Activated CD4-positive, alpha-beta T cell treated with anti-CD3 and anti-CD28 coated beads, Interleukin-2, amount 10 ng/mL, durations not matched to agents 7 days and 5 days (primary cell): Measurements from ENCODE around the gene RNF220. TPM values are rescaled to one million over a fixed set of nuclear protein-coding genes. Genes with fewer than 3 reads are reported as not detected.

Source experiments
- CTCF ChIA-PET: fragments of 350-600 bp; sonication (Branson Sonifier 250); formaldehyde crosslinking; loops from one replicate; lab custom pipeline; 2021; ENCODE audit warnings: antibody characterized with exemption; lab: Charles Lee
- POLR2A ChIA-PET: fragments of 350-600 bp; sonication (Branson Sonifier 250); formaldehyde crosslinking; loops from one replicate; lab custom pipeline; 2021; ENCODE audit warnings: antibody characterized with exemption; lab: Charles Lee
- DNase-seq: peaks from one replicate; pipeline ENCODE4 v3.0.0-alpha.2; 2020
- H3K27ac Mint-ChIP-seq: one replicate; pipeline ENCODE4 v1.8.0; 2021; ENCODE audit warnings: mild to moderate bottlenecking, moderate library complexity, mixed read lengths
- H3K27me3 Mint-ChIP-seq: one replicate; pipeline ENCODE4 v1.8.0; 2021; ENCODE audit warnings: mixed read lengths
- H3K36me3 Mint-ChIP-seq: one replicate; pipeline ENCODE4 v1.8.0; 2021; ENCODE audit warnings: low read depth, mixed read lengths
- H3K4me1 Mint-ChIP-seq: one replicate; pipeline ENCODE4 v1.8.0; 2021; ENCODE audit warnings: mixed read lengths
- H3K4me3 Mint-ChIP-seq: one replicate; pipeline ENCODE4 v1.8.0; 2021; ENCODE audit warnings: mild to moderate bottlenecking, moderate library complexity, mixed read lengths
- H3K9me3 Mint-ChIP-seq: one replicate; pipeline ENCODE4 v1.8.0; 2021; ENCODE audit warnings: mixed read lengths
- total RNA-seq, 2 experiments: library from RNA; stranded (reverse); gene quantifications; one replicate each; pipeline ENCODE4 v1.2.3, GENCODE V29; 2021

RNF220 gene
- total RNA-seq, 2 experiments from 2014 or later = 82.9 to 88.4 TPM

GRCh38 chr1:44411861-44412260 is 6.8 kb downstream of the RNF220 start:
- Mint-ChIP-seq H3K4me1 (peaks cover 14% of the 10 kb centered on the region), H3K4me3 (no peak overlapping the region), H3K9me3 (no peaks in the 10 kb centered on the region), H3K27me3 (peaks cover 17% of the 10 kb centered on the region), H3K27ac (no peak overlapping the region), H3K36me3 (no peaks in the 10 kb centered on the region)
- POLR2A ChIA-PET = no interaction called here
- no peak for DNase-seq
- CTCF ChIA-PET = no interaction called here

- H3K4me3 Mint-ChIP-seq = no peak overlapping the region
- H3K27ac Mint-ChIP-seq = no peak overlapping the region
- DNase-seq = no peak
- no peaks in the 10 kb centered on the region for H3K9me3 Mint-ChIP-seq
- H3K27me3 Mint-ChIP-seq = peaks cover 21% of the 10 kb centered on the region
- H3K36me3 Mint-ChIP-seq = no peaks in the 10 kb centered on the region
- CTCF ChIA-PET = interaction anchor here (1.1 kb wide), 1 partner anchor 27 kb away, joined by 3 read pairs; no protein-coding TSS in a partner anchor
- H3K4me1 Mint-ChIP-seq = peaks cover 14% of the 10 kb centered on the region
- POLR2A ChIA-PET = no interaction called here
Measured at GRCh38 chr1:44412601-44413000, 7.5 kb downstream of the RNF220 start.

- ChIA-PET CTCF (interaction anchor here (1.1 kb wide), 1 partner anchor 26 kb away, joined by 3 read pairs; no protein-coding TSS in a partner anchor), POLR2A (no interaction called here)
- Mint-ChIP-seq H3K27me3 (peaks cover 28% of the 10 kb centered on the region), H3K9me3 (no peaks in the 10 kb centered on the region), H3K36me3 (no peaks in the 10 kb centered on the region), H3K4me3 (no peak overlapping the region), H3K27ac (no peak overlapping the region), H3K4me1 (peaks cover 10% of the 10 kb centered on the region)
- DNase-seq = no peak
Measured at GRCh38 chr1:44413740-44414139, 8.7 kb downstream of the RNF220 start.

GRCh38 chr1:44415013-44415412 is 10.0 kb downstream of the RNF220 start:
- DNase-seq = no peak
- Mint-ChIP-seq H3K4me3 (no peak overlapping the region), H3K9me3 (no peaks in the 10 kb centered on the region), H3K27me3 (peaks cover 37% of the 10 kb centered on the region), H3K4me1 (peaks cover 3% of the 10 kb centered on the region), H3K36me3 (no peaks in the 10 kb centered on the region), H3K27ac (no peak overlapping the region)
- POLR2A ChIA-PET = no interaction called here
- CTCF ChIA-PET = no interaction called here

- H3K4me3 Mint-ChIP-seq = no peak overlapping the region
- H3K36me3 Mint-ChIP-seq = no peaks in the 10 kb centered on the region
- ChIA-PET POLR2A (no interaction called here), CTCF (no interaction called here)
- no peak for DNase-seq
- peaks cover 3% of the 10 kb centered on the region for H3K4me1 Mint-ChIP-seq
- peaks cover 51% of the 10 kb centered on the region for H3K27me3 Mint-ChIP-seq
- no peak overlapping the region for H3K27ac Mint-ChIP-seq
- no peaks in the 10 kb centered on the region for H3K9me3 Mint-ChIP-seq
Measured at GRCh38 chr1:44416408-44416807, 11.4 kb downstream of the RNF220 start.

GRCh38 chr1:44417351-44418021 is 12.4 kb downstream of the RNF220 start:
- no peaks in the 10 kb centered on the region for H3K9me3 Mint-ChIP-seq
- DNase-seq = no peak
- peaks cover 59% of the 10 kb centered on the region for H3K27me3 Mint-ChIP-seq
- no peak overlapping the region for H3K4me3 Mint-ChIP-seq
- ChIA-PET CTCF (no interaction called here), POLR2A (no interaction called here)
- H3K36me3 Mint-ChIP-seq = no peaks in the 10 kb centered on the region
- peaks cover 3% of the 10 kb centered on the region for H3K4me1 Mint-ChIP-seq
- H3K27ac Mint-ChIP-seq = no peak overlapping the region

- CTCF ChIA-PET = no interaction called here
- POLR2A ChIA-PET = no interaction called here
- DNase-seq = no peak
Measured at GRCh38 chr1:44418022-44418673, 13.1 kb downstream of the RNF220 start.

GRCh38 chr1:44419901-44420300 is 14.8 kb downstream of the RNF220 start:
- Mint-ChIP-seq H3K36me3 (no peaks in the 10 kb centered on the region), H3K4me3 (no peak overlapping the region), H3K27ac (no peak overlapping the region), H3K27me3 (peaks cover 71% of the 10 kb centered on the region), H3K9me3 (no peaks in the 10 kb centered on the region), H3K4me1 (peaks cover 10% of the 10 kb centered on the region)
- DNase-seq = no peak
- POLR2A ChIA-PET = no interaction called here
- CTCF ChIA-PET = no interaction called here

More at GRCh38 chr1:44418022-44418673, 13.1 kb downstream of the RNF220 start:
- H3K27ac Mint-ChIP-seq = no peak overlapping the region
- no peaks in the 10 kb centered on the region for H3K36me3 Mint-ChIP-seq
- peaks cover 3% of the 10 kb centered on the region for H3K4me1 Mint-ChIP-seq
- peaks cover 64% of the 10 kb centered on the region for H3K27me3 Mint-ChIP-seq
- H3K4me3 Mint-ChIP-seq = no peak overlapping the region
- no peaks in the 10 kb centered on the region for H3K9me3 Mint-ChIP-seq

GRCh38 chr1:44420535-44420934 is 15.5 kb downstream of the RNF220 start:
- H3K4me1 Mint-ChIP-seq = peaks cover 10% of the 10 kb centered on the region
- H3K27ac Mint-ChIP-seq = no peak overlapping the region
- ChIA-PET CTCF (no interaction called here), POLR2A (no interaction called here)
- H3K36me3 Mint-ChIP-seq = no peaks in the 10 kb centered on the region
- H3K27me3 Mint-ChIP-seq = peaks cover 76% of the 10 kb centered on the region
- no peaks in the 10 kb centered on the region for H3K9me3 Mint-ChIP-seq
- H3K4me3 Mint-ChIP-seq = no peak overlapping the region
- no peak for DNase-seq

GRCh38 chr1:44421446-44421884 is 16.4 kb downstream of the RNF220 start:
- Mint-ChIP-seq H3K27me3 (peaks cover 74% of the 10 kb centered on the region), H3K4me1 (peaks cover 10% of the 10 kb centered on the region), H3K36me3 (no peaks in the 10 kb centered on the region), H3K9me3 (no peaks in the 10 kb centered on the region), H3K4me3 (no peak overlapping the region), H3K27ac (no peak overlapping the region)
- POLR2A ChIA-PET = no interaction called here
- no peak for DNase-seq
- CTCF ChIA-PET = interaction anchor here (0.6 kb wide), 1 partner anchor 58 kb away, joined by 3 read pairs; no protein-coding TSS in a partner anchor

GRCh38 chr1:44422161-44422560 is 17.1 kb downstream of the RNF220 start:
- ChIA-PET POLR2A (interaction anchor here (0.7 kb wide), 1 partner anchor 27 kb away, joined by 7 read pairs; no protein-coding TSS in a partner anchor), CTCF (interaction anchor here (0.6 kb wide), 1 partner anchor 58 kb away, joined by 3 read pairs; no protein-coding TSS in a partner anchor)
- peaks cover 72% of the 10 kb centered on the region for H3K27me3 Mint-ChIP-seq
- H3K36me3 Mint-ChIP-seq = no peaks in the 10 kb centered on the region
- peaks cover 10% of the 10 kb centered on the region for H3K4me1 Mint-ChIP-seq
- no peak overlapping the region for H3K4me3 Mint-ChIP-seq
- DNase-seq = no peak
- H3K9me3 Mint-ChIP-seq = no peaks in the 10 kb centered on the region
- no peak overlapping the region for H3K27ac Mint-ChIP-seq

- no peaks in the 10 kb centered on the region for H3K36me3 Mint-ChIP-seq
- H3K4me3 Mint-ChIP-seq = no peak overlapping the region
- peaks cover 6% of the 10 kb centered on the region for H3K4me1 Mint-ChIP-seq
- H3K9me3 Mint-ChIP-seq = no peaks in the 10 kb centered on the region
- POLR2A ChIA-PET = no interaction called here
- DNase-seq = no peak
- peaks cover 73% of the 10 kb centered on the region for H3K27me3 Mint-ChIP-seq
- H3K27ac Mint-ChIP-seq = no peak overlapping the region
- CTCF ChIA-PET = no interaction called here
Measured at GRCh38 chr1:44423591-44424537, 18.8 kb downstream of the RNF220 start.
